ENCODE results near the gene PLCH1.

DNA sequence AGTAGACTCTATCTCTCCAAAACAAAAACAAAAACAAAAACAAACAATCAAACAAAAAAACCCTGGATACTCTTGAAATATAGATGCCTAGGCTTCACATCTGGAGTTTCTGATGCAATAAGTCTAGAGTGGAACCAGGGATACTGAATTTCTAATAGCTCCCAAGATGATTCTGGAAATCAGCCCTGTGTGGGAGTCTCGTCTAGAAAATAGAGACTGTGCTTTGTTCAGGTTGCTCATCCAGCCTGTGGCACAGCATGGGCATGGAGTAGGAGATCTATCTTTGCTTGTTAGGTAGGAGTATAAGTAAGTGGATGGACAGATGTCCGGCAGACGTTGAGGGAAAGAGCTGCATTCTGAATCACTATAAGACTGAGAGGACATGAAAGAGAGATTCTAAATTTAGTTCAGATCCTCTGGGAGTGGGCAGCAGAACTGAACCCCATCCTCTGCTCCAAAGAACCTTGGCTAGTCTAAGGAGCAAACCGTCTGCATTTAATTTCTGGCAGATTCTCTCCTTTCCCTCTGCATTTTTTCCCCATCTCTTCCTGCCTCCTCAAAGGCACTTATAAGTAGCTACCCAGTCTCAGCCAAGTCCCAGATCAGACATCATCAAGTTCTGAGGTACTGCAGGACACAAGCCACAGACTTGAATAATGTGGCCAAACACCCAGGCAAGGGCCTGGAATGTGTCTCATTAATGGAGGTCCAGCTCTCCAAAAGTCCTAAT is 358.8 kb downstream of the PLCH1 start:
- TF ChIP-seq POLR2AphosphoS5 (IDR thresholded peaks at IDR 0.05; ENCODE audit: borderline replicate concordance, low read depth, low read length) = no peak
- TF ChIP-seq EZH2 (IDR thresholded peaks at IDR 0.05) = no peak
- TF ChIP-seq FOXP2 (optimal IDR thresholded peaks at IDR 0.05; ENCODE audit: control extremely low read depth, extremely low read length, insufficient read depth) = no peak
